HEK293 (cell line): ENCODE results near the gene RAB23.

Source experiments
- ZNF140 ChIP-seq: fragments of 450-650 bp; formaldehyde crosslinking; IDR thresholded peaks from 2 replicates; pipeline ENCODE4 v1.5.1; 2016; ENCODE audit warnings: missing biosample characterization, missing genetic modification characterization
- ZNF274 ChIP-seq, 2 experiments: fragments of 200-500 bp in 1 of 2; fragments of 450-650 bp in 1 of 2; sonication (Bioruptor generic) in 1 of 2; formaldehyde crosslinking in 1 of 2; IDR thresholded peaks; 2 replicates each; pipeline versions ENCODE4 v1.5.1 to v1.6.1; 2014 to 2016; ENCODE audit warnings: borderline replicate concordance in 1 of 2, inconsistent platforms in 1 of 2, low read length in 1 of 2, missing biosample characterization in 1 of 2, missing genetic modification characterization in 1 of 2
- ZNF366 ChIP-seq: fragments of 450-650 bp; formaldehyde crosslinking; conservative IDR thresholded peaks from 2 replicates; pipeline ENCODE4 v1.5.1; 2016; ENCODE audit warnings: missing biosample characterization, missing genetic modification characterization
- ZNF660 ChIP-seq: fragments of 450-650 bp; IDR thresholded peaks from 2 replicates; pipeline ENCODE4 v1.5.1; 2018; ENCODE audit warnings: missing biosample characterization, mild to moderate bottlenecking, missing genetic modification characterization
- TF ChIP-seq, protein P1 (sequence below): fragments of 450-650 bp; IDR thresholded peaks from 2 replicates; pipeline ENCODE4 v1.5.1; 2018; ENCODE audit warnings: missing biosample characterization, mild to moderate bottlenecking, missing genetic modification characterization
- TF ChIP-seq, protein P2 (sequence below): fragments of 450-650 bp; formaldehyde crosslinking; IDR thresholded peaks from 2 replicates; pipeline ENCODE4 v1.5.1; 2016; ENCODE audit warnings: missing biosample characterization, missing genetic modification characterization
- TF ChIP-seq, protein P3 (sequence below): fragments of 450-650 bp; formaldehyde crosslinking; IDR thresholded peaks from 2 replicates; pipeline ENCODE4 v1.5.1; 2016; ENCODE audit warnings: missing biosample characterization, missing genetic modification characterization
- TF ChIP-seq, protein P4 (sequence below): fragments of 450-650 bp; formaldehyde crosslinking; IDR thresholded peaks from 2 replicates; pipeline ENCODE4 v1.5.1; 2016; ENCODE audit warnings: missing biosample characterization, missing genetic modification characterization
- TF ChIP-seq, protein P5 (sequence below): fragments of 450-650 bp; formaldehyde crosslinking; IDR thresholded peaks from 2 replicates; pipeline ENCODE4 v1.5.1; 2017; ENCODE audit warnings: missing biosample characterization, mild to moderate bottlenecking, missing genetic modification characterization, moderate library complexity

DNA sequence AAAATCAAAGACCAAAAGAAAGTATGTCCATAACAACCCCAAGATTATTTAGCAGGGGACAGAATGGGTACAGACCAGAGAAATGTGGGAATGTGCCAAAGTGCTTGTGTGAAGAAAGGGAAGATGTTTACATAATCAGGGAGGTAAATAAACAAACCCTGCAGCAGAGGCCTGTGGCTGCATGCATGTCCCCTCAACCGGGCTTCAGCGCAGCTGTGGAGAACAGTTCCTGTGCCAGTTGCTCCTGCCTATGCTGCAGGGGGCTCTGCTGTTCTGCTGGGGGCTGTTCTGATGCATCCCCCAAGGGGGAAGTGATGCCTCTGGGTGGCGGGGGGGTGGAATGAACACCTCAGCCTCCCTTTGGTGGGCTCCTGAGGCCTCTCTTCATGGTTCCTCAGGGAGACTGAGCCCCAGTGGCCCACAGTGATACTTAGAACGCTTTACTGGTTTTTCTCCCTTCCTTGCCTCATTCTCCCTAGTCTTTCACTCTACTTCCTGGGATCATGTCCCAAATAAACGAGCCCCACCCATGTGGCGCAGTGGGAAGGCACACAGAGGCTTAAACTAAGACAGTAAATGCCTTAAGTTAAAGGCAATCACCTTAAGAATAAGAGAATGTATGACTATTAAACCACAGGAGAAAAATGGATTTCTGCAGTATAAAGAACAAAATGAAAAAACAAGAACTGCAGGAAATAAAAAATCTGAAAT, 23.0 kb downstream of the RAB23 start:
- TF ChIP-seq ZNF274 (IDR thresholded peaks at IDR 0.05; ENCODE audit: low read length): no peak
- TF ChIP-seq ZNF274 (tag by site-specific recombination; IDR thresholded peaks at IDR 0.05; ENCODE audit: borderline replicate concordance): no peak
- TF ChIP-seq ZNF366: no peak
- TF ChIP-seq ZNF660 (tag by site-specific recombination): no peak
- TF ChIP-seq, protein P1, sequence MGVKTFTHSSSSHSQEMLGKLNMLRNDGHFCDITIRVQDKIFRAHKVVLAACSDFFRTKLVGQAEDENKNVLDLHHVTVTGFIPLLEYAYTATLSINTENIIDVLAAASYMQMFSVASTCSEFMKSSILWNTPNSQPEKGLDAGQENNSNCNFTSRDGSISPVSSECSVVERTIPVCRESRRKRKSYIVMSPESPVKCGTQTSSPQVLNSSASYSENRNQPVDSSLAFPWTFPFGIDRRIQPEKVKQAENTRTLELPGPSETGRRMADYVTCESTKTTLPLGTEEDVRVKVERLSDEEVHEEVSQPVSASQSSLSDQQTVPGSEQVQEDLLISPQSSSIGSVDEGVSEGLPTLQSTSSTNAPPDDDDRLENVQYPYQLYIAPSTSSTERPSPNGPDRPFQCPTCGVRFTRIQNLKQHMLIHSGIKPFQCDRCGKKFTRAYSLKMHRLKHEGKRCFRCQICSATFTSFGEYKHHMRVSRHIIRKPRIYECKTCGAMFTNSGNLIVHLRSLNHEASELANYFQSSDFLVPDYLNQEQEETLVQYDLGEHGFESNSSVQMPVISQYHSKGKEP: peak; percentile 88
- TF ChIP-seq, protein P2, sequence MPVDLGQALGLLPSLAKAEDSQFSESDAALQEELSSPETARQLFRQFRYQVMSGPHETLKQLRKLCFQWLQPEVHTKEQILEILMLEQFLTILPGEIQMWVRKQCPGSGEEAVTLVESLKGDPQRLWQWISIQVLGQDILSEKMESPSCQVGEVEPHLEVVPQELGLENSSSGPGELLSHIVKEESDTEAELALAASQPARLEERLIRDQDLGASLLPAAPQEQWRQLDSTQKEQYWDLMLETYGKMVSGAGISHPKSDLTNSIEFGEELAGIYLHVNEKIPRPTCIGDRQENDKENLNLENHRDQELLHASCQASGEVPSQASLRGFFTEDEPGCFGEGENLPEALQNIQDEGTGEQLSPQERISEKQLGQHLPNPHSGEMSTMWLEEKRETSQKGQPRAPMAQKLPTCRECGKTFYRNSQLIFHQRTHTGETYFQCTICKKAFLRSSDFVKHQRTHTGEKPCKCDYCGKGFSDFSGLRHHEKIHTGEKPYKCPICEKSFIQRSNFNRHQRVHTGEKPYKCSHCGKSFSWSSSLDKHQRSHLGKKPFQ (tag by site-specific recombination): no peak
- TF ChIP-seq, protein P3, sequence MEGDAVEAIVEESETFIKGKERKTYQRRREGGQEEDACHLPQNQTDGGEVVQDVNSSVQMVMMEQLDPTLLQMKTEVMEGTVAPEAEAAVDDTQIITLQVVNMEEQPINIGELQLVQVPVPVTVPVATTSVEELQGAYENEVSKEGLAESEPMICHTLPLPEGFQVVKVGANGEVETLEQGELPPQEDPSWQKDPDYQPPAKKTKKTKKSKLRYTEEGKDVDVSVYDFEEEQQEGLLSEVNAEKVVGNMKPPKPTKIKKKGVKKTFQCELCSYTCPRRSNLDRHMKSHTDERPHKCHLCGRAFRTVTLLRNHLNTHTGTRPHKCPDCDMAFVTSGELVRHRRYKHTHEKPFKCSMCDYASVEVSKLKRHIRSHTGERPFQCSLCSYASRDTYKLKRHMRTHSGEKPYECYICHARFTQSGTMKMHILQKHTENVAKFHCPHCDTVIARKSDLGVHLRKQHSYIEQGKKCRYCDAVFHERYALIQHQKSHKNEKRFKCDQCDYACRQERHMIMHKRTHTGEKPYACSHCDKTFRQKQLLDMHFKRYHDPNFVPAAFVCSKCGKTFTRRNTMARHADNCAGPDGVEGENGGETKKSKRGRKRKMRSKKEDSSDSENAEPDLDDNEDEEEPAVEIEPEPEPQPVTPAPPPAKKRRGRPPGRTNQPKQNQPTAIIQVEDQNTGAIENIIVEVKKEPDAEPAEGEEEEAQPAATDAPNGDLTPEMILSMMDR (tag by site-specific recombination): no peak
- TF ChIP-seq, protein P4, sequence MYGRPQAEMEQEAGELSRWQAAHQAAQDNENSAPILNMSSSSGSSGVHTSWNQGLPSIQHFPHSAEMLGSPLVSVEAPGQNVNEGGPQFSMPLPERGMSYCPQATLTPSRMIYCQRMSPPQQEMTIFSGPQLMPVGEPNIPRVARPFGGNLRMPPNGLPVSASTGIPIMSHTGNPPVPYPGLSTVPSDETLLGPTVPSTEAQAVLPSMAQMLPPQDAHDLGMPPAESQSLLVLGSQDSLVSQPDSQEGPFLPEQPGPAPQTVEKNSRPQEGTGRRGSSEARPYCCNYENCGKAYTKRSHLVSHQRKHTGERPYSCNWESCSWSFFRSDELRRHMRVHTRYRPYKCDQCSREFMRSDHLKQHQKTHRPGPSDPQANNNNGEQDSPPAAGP (tag by site-specific recombination): no peak
- no peak for TF ChIP-seq ZNF140 (tag by site-specific recombination)
- TF ChIP-seq, protein P5, sequence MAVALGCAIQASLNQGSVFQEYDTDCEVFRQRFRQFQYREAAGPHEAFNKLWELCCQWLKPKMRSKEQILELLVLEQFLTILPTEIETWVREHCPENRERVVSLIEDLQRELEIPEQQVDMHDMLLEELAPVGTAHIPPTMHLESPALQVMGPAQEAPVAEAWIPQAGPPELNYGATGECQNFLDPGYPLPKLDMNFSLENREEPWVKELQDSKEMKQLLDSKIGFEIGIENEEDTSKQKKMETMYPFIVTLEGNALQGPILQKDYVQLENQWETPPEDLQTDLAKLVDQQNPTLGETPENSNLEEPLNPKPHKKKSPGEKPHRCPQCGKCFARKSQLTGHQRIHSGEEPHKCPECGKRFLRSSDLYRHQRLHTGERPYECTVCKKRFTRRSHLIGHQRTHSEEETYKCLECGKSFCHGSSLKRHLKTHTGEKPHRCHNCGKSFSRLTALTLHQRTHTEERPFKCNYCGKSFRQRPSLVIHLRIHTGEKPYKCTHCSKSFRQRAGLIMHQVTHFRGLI (tag by site-specific recombination): no peak
